ENCODE measurements around the gene EBP. TPM values are rescaled to one million over a fixed set of nuclear protein-coding genes. Genes with fewer than 3 reads are reported as not detected.

Gene EBP
- total and polyA plus RNA-seq, 2 experiments from 2014 or later: 128 to 176 TPM

- TF ChIP-seq ZNF462 (CRISPR knock-in tag; IDR thresholded peaks at IDR 0.05): no peak
- TF ChIP-seq ZNF114 (CRISPR knock-in tag; IDR thresholded peaks at IDR 0.05): no peak
- TF ChIP-seq REST (IDR thresholded peaks at IDR 0.05; ENCODE audit: unreplicated experiment): no peak
- no peak for TF ChIP-seq EZH2 (IDR thresholded peaks at IDR 0.05; ENCODE audit: low read depth, unreplicated experiment)
- TF ChIP-seq NANOG (IDR thresholded peaks at IDR 0.05; ENCODE audit: borderline replicate concordance): no peak
- TF ChIP-seq CREB1 (CRISPR knock-in tag; IDR thresholded peaks at IDR 0.05; ENCODE audit: low read depth): no peak
- TF ChIP-seq CTCF (conservative IDR thresholded peaks at IDR 0.05; ENCODE audit: low read depth in 2 of 2): no peak
- no peak for TF ChIP-seq JUNB (IDR thresholded peaks at IDR 0.05; ENCODE audit: unreplicated experiment)
Observed at GRCh38 chrX:48530736-48531135, 9.1 kb downstream of the EBP start (continued).

Data from GM23338 (cell line).